ENCODE measurements around the gene PLD5. TPM values are rescaled to one million over a fixed set of nuclear protein-coding genes. Genes with fewer than 3 reads are reported as not detected.
"Not testable (repeated sequence)": the region's sequence is repeated elsewhere in the genome, so short reads cannot be mapped to it uniquely, and the experiment has no call there.

Gene PLD5
- total RNA-seq, 2 experiments from 2014 or later, result not detected

- H3K27ac Mint-ChIP-seq; H3K27me3 Mint-ChIP-seq; DNase-seq; POLR2A ChIA-PET; H3K4me1 Mint-ChIP-seq; H3K9me3 Mint-ChIP-seq; CTCF ChIA-PET; H3K36me3 Mint-ChIP-seq (ENCODE audit: low read depth); H3K4me3 Mint-ChIP-seq: not testable (repeated sequence)
These were observed 174.1 kb downstream of the PLD5 start for GRCh38 chr1:242350446-242350845.

- ChIA-PET CTCF (no interaction called here), POLR2A (no interaction called here)
- H3K4me3 Mint-ChIP-seq, result no peak overlapping the region
- H3K27ac Mint-ChIP-seq, result no peak overlapping the region
- H3K27me3 Mint-ChIP-seq, result no peaks in the 10 kb centered on the region
- no peak for DNase-seq
- H3K4me1 Mint-ChIP-seq, result no peaks in the 10 kb centered on the region
- H3K9me3 Mint-ChIP-seq, result peaks cover 3% of the 10 kb centered on the region
- H3K36me3 Mint-ChIP-seq (ENCODE audit: low read depth), result no peaks in the 10 kb centered on the region
These were observed 174.9 kb downstream of the PLD5 start for GRCh38 chr1:242349636-242350035.

GRCh38 chr1:242330865-242331264 lies 193.6 kb downstream of the PLD5 start:
- CTCF ChIA-PET; H3K4me1 Mint-ChIP-seq; H3K27me3 Mint-ChIP-seq; H3K4me3 Mint-ChIP-seq; H3K9me3 Mint-ChIP-seq; H3K27ac Mint-ChIP-seq; DNase-seq; H3K36me3 Mint-ChIP-seq (ENCODE audit: low read depth); POLR2A ChIA-PET: not testable (repeated sequence)

GRCh38 chr1:242327381-242327780 lies 197.1 kb downstream of the PLD5 start:
- H3K27me3 Mint-ChIP-seq; H3K27ac Mint-ChIP-seq; H3K4me1 Mint-ChIP-seq; H3K4me3 Mint-ChIP-seq; POLR2A ChIA-PET; H3K36me3 Mint-ChIP-seq (ENCODE audit: low read depth); DNase-seq; CTCF ChIA-PET; H3K9me3 Mint-ChIP-seq: not testable (repeated sequence)

- H3K4me1 Mint-ChIP-seq, result not testable (repeated sequence)
These were observed 202.5 kb downstream of the PLD5 start for GRCh38 chr1:242321981-242322380.

GRCh38 chr1:242318140-242318539 lies 206.4 kb downstream of the PLD5 start:
- CTCF ChIA-PET, result no interaction called here
- no peak overlapping the region for H3K4me3 Mint-ChIP-seq
- no peaks in the 10 kb centered on the region for H3K36me3 Mint-ChIP-seq (ENCODE audit: low read depth)
- no peaks in the 10 kb centered on the region for H3K9me3 Mint-ChIP-seq
- H3K27me3 Mint-ChIP-seq, result no peaks in the 10 kb centered on the region
- H3K4me1 Mint-ChIP-seq, result no peaks in the 10 kb centered on the region
- no peak overlapping the region for H3K27ac Mint-ChIP-seq
- DNase-seq, result no peak
- POLR2A ChIA-PET, result no interaction called here

More at GRCh38 chr1:242321981-242322380, 202.5 kb downstream of the PLD5 start:
- ChIA-PET POLR2A (interaction anchor here (0.7 kb wide), 1 partner anchor 20 kb away, joined by 3 read pairs; no protein-coding TSS in a partner anchor), CTCF (interaction anchor here (0.5 kb wide), 1 partner anchor 1661 kb away, joined by 3 read pairs; no protein-coding TSS in a partner anchor)
- H3K4me3 Mint-ChIP-seq; H3K9me3 Mint-ChIP-seq; H3K27ac Mint-ChIP-seq; DNase-seq; H3K27me3 Mint-ChIP-seq; H3K36me3 Mint-ChIP-seq (ENCODE audit: low read depth): not testable (repeated sequence)

GRCh38 chr1:242314865-242315264 lies 209.6 kb downstream of the PLD5 start:
- H3K4me1 Mint-ChIP-seq; CTCF ChIA-PET; H3K27ac Mint-ChIP-seq; H3K27me3 Mint-ChIP-seq; POLR2A ChIA-PET; H3K9me3 Mint-ChIP-seq; H3K36me3 Mint-ChIP-seq (ENCODE audit: low read depth); H3K4me3 Mint-ChIP-seq; DNase-seq: not testable (repeated sequence)

- H3K4me1 Mint-ChIP-seq, CTCF ChIA-PET, H3K27me3 Mint-ChIP-seq: not testable (repeated sequence)
These were observed 210.3 kb downstream of the PLD5 start for GRCh38 chr1:242314085-242314649.

GRCh38 chr1:242308681-242309080 lies 215.8 kb downstream of the PLD5 start:
- H3K4me3 Mint-ChIP-seq; DNase-seq; H3K27ac Mint-ChIP-seq; H3K36me3 Mint-ChIP-seq (ENCODE audit: low read depth); CTCF ChIA-PET; H3K4me1 Mint-ChIP-seq; H3K27me3 Mint-ChIP-seq; POLR2A ChIA-PET; H3K9me3 Mint-ChIP-seq: not testable (repeated sequence)

More at GRCh38 chr1:242314085-242314649, 210.3 kb downstream of the PLD5 start:
- POLR2A ChIA-PET; H3K27ac Mint-ChIP-seq; H3K36me3 Mint-ChIP-seq (ENCODE audit: low read depth); H3K9me3 Mint-ChIP-seq; H3K4me3 Mint-ChIP-seq; DNase-seq: not testable (repeated sequence)

GRCh38 chr1:242293781-242294180 lies 230.7 kb downstream of the PLD5 start:
- H3K36me3 Mint-ChIP-seq (ENCODE audit: low read depth); POLR2A ChIA-PET; H3K4me1 Mint-ChIP-seq; DNase-seq; H3K4me3 Mint-ChIP-seq; H3K9me3 Mint-ChIP-seq; CTCF ChIA-PET; H3K27me3 Mint-ChIP-seq; H3K27ac Mint-ChIP-seq: not testable (repeated sequence)

- H3K36me3 Mint-ChIP-seq (ENCODE audit: low read depth); H3K9me3 Mint-ChIP-seq; DNase-seq; CTCF ChIA-PET; H3K27me3 Mint-ChIP-seq; POLR2A ChIA-PET; H3K27ac Mint-ChIP-seq; H3K4me1 Mint-ChIP-seq; H3K4me3 Mint-ChIP-seq: not testable (repeated sequence)
These were observed 236.4 kb downstream of the PLD5 start for GRCh38 chr1:242288067-242288466.

- H3K36me3 Mint-ChIP-seq (ENCODE audit: low read depth); POLR2A ChIA-PET; CTCF ChIA-PET; H3K27ac Mint-ChIP-seq; H3K27me3 Mint-ChIP-seq; H3K9me3 Mint-ChIP-seq; H3K4me3 Mint-ChIP-seq; H3K4me1 Mint-ChIP-seq; DNase-seq: not testable (repeated sequence)
These were observed 241.6 kb downstream of the PLD5 start for GRCh38 chr1:242282758-242283485.

- H3K27ac Mint-ChIP-seq; H3K36me3 Mint-ChIP-seq (ENCODE audit: low read depth); H3K4me1 Mint-ChIP-seq; POLR2A ChIA-PET; CTCF ChIA-PET; H3K9me3 Mint-ChIP-seq; H3K4me3 Mint-ChIP-seq; DNase-seq; H3K27me3 Mint-ChIP-seq: not testable (repeated sequence)
These were observed 246.1 kb downstream of the PLD5 start for GRCh38 chr1:242278406-242278805.

GRCh38 chr1:242276769-242277168 lies 247.7 kb downstream of the PLD5 start:
- H3K27ac Mint-ChIP-seq; H3K9me3 Mint-ChIP-seq; H3K27me3 Mint-ChIP-seq; POLR2A ChIA-PET; DNase-seq; CTCF ChIA-PET; H3K4me3 Mint-ChIP-seq; H3K36me3 Mint-ChIP-seq (ENCODE audit: low read depth); H3K4me1 Mint-ChIP-seq: not testable (repeated sequence)

Measured in activated CD4-positive, alpha-beta T cell treated with anti-CD3 and anti-CD28 coated beads, Interleukin-2, amount 10 ng/mL, durations not matched to agents 7 days and 5 days (primary cell).